Non-pigmented ciliary epithelial cell (primary cell): ENCODE data around the gene FAM3D.

ENCODE experiments used
- DNase-seq: peaks from one replicate; pipeline ENCODE4 v3.0.0-alpha.2; 2010; ENCODE audit warnings: low read depth

FAM3D gene

GRCh38 chr3:58626841-58627569 lies 39.6 kb downstream of the FAM3D start:
- DNase-seq = no peak

- DNase-seq = no peak
These were observed 41.3 kb downstream of the FAM3D start for GRCh38 chr3:58625196-58625824.

GRCh38 chr3:58624550-58624949 lies 42.0 kb downstream of the FAM3D start:
- DNase-seq = no peak

- DNase-seq = no peak
These were observed 42.6 kb downstream of the FAM3D start for GRCh38 chr3:58623961-58624360.

- DNase-seq = no peak
These were observed 43.1 kb downstream of the FAM3D start for GRCh38 chr3:58623478-58623877.

- no peak for DNase-seq
These were observed 43.7 kb downstream of the FAM3D start for GRCh38 chr3:58622892-58623291.

GRCh38 chr3:58622436-58622835 lies 44.1 kb downstream of the FAM3D start:
- no peak for DNase-seq

GRCh38 chr3:58621086-58621830 lies 45.3 kb downstream of the FAM3D start:
- DNase-seq = no peak

GRCh38 chr3:58620421-58620820 lies 46.2 kb downstream of the FAM3D start:
- no peak for DNase-seq

GRCh38 chr3:58617338-58617761 lies 49.2 kb downstream of the FAM3D start:
- DNase-seq = no peak

GRCh38 chr3:58613236-58614132 lies 53.1 kb downstream of the FAM3D start:
- no peak for DNase-seq

GRCh38 chr3:58612830-58613229 lies 53.7 kb downstream of the FAM3D start:
- DNase-seq = no peak

GRCh38 chr3:58609990-58610389 lies 56.6 kb downstream of the FAM3D start:
- DNase-seq = no peak

GRCh38 chr3:58608648-58609047 lies 57.9 kb downstream of the FAM3D start:
- DNase-seq = no peak

- DNase-seq = no peak
These were observed 58.8 kb downstream of the FAM3D start for GRCh38 chr3:58607816-58608215.

GRCh38 chr3:58606693-58607092 lies 59.9 kb downstream of the FAM3D start:
- no peak for DNase-seq

GRCh38 chr3:58604031-58604430 lies 62.5 kb downstream of the FAM3D start:
- DNase-seq = no peak

GRCh38 chr3:58603606-58604005 lies 63.0 kb downstream of the FAM3D start:
- DNase-seq = no peak

- DNase-seq = no peak
These were observed 68.7 kb downstream of the FAM3D start for GRCh38 chr3:58597770-58598310.

- DNase-seq = no peak
These were observed 69.6 kb downstream of the FAM3D start for GRCh38 chr3:58596834-58597518.

GRCh38 chr3:58594117-58594516 lies 72.5 kb downstream of the FAM3D start:
- no peak for DNase-seq
